GM21447 (cell line): Measurements from ENCODE around the gene ALDH16A1.
"Not testable (repeated sequence)": the region's sequence is repeated elsewhere in the genome, so short reads cannot be mapped to it uniquely, and the experiment has no call there.

ENCODE experiments used
- ATAC-seq: cut with Tn5 transposase; IDR thresholded peaks from one replicate; pipeline ENCODE4 v1.9.1; 2021; ENCODE audit not compliant: unreplicated experiment

The ALDH16A1 gene

GRCh38 chr19:49461656-49462055, 8.6 kb downstream of the ALDH16A1 start:
- no peak for ATAC-seq

DNA sequence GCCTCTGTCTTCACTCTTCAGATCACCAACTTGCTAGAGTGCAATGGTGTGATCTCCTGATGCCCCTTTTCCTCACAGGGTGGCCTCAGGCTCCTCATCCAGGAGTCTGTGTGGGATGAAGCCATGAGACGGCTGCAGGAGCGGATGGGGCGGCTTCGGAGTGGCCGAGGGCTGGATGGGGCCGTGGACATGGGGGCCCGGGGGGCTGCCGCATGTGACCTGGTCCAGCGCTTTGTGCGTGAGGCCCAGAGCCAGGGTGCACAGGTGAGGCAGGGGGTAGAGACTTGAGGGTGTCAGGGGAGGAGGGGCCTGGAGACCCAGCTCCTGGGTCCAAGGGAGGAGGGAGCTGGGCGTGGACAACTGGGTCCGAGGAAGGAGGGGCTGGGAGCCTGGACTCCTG, 9.5 kb downstream of the ALDH16A1 start:
- no peak for ATAC-seq

GRCh38 chr19:49463960-49464740, 11.1 kb downstream of the ALDH16A1 start:
- no peak for ATAC-seq

GRCh38 chr19:49465371-49465770, 12.3 kb downstream of the ALDH16A1 start:
- ATAC-seq = no peak

GRCh38 chr19:49468199-49468598, 15.2 kb downstream of the ALDH16A1 start:
- no peak for ATAC-seq

DNA sequence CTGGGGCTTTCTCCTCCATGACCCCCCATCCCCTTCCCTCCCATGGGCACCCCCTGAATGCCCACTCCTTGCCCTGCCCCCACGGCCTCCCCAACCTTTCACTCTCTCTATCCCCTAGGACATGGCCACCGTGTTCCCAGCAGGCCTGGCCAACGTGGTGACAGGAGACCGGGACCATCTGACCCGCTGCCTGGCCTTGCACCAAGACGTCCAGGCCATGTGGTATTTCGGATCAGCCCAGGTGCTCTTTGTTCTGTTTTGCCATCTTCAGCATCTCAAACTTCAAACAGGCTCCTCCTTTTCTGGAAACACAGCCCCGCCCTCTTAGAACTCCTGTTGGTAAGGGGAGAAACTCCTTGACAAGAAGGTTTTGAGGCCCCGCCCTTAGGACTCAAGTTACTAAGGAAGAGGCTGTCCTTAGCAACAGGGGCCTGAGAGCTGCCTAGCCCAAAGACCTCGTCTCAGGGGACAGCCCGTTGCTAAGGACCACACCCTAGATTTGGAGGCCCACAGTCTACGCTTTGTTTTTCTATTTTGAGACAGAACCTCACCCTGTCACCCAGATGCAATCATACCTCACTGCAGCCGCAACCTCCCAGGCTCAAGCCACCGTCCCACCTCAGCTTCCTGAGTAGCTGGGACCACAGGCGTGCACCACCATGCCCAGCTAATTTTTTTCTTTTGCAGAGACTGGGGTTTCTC, 15.9 kb downstream of the ALDH16A1 start:
- no peak for ATAC-seq

DNA sequence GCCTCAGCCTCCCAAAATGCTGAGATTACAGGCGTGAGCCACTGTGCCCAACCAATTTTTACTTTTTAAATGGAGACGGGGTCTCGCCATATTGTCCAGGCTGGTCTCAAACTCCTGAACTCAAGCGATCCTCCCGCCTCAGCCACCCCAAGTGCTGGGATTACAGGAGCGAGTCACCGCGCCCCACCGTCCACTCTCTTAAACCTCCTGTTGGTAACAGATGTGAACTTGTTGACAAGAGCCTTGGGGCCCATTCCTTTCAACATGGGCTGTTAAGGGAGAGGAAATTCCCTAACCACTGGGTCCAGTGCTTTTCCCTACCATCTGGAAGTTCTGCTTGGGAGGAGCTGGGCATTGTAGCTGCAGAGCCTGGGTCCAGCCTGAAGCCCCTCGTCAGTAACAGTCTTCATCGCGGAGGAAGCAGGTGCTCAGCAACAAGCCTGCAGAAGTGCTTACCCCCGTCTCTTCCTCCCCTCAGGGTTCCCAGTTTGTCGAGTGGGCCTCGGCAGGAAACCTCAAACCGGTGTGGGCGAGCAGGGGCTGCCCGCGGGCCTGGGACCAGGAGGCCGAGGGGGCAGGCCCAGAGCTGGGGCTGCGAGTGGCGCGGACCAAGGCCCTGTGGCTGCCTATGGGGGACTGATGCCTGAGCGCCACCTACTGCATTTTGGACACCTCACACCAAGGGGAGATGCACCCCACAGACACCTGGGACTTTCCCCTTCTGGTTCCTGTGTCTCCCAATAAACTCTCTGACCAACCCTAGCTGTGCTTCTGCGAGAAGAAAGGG, 17.0 kb downstream of the ALDH16A1 start:
- no peak for ATAC-seq

DNA sequence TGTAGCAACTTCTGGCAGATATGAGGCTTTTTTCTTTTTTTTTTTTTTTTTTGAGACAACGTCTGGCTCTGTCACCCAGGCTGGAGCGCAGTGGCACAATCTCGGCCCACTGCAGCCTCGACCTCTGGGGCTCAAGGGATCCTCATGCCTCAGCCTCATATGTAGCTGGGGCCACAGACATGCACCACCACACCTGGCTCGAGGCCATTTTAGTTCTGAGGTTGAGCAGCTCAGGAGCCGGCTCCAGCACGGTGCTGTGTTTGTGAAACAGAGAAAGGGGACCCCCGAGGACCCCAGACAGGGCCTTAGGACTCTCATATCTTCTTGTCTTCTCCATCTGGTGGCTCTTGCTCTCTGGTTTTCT, 17.6 kb downstream of the ALDH16A1 start:
- no peak for ATAC-seq

DNA sequence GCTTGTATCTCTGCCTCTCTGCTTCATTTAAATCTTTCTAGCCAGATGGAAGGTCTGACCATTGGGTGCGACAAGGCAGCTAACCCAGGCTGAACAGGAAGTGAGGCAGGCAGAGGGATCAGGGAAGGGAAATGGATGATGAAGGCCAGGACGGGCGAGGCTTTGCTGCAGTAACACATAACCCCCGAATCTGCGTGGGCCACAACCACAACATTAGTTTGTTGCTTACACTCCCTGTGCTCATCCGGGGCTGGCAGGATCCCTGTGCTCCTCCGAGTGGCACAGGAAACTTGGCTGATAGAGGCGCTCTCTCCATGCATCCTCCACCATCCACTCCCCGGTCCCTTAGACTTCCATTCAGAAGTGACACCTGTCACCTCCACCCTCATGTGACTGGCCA, 19.9 kb downstream of the ALDH16A1 start:
- no peak for ATAC-seq

DNA sequence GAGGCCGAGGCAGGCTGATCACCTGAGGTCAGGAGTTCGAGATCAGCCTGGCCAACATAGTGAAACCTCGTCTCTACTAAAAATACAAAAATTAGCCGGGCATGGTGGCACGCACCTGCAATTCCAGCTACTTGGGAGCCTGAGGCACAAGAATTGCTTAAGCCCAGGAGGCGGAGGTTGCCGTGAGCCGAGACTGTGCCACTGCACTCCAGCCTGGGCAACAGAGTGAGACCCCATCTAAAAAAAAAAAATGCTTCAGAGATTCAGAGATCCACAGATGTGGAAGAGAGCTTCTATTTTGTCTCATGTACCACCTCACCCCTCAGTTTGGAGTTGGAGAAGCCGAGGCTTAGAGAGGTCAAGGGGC, 20.5 kb downstream of the ALDH16A1 start:
- not testable (repeated sequence) for ATAC-seq

DNA sequence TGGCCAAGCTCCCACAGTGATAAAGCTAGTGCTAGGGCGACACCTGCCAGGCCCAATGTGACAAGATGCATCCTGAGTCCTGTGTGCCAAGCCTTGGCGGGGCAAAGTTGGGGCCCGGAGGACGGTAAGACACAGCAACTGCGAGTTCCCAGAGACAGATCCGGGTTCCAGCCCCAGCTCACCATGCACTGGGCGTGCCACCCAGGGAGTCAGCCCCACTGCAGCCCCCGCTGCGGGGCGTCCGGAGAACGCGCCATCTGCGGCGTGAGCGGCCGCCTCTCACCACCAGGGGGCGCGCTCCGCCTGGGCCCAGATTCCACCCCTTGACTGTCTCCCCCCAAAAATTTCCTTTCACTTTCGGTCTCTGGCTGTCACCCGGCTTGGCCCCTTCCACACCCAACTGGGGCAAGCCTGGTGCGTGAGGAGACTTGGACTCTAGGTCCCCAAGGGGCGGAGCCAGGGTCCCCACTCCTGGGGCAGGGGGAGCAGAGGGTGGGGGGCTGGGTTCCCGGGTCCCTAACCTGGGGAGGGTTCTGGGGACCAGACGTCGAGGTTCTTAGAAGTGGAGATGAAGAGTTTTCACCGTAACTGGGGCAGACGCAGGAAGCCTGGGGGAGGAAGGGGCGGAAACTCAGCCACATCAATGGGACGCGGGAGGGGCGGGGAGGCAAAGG, 21.0 kb downstream of the ALDH16A1 start, which contains the start of gene FLT3LG:
TSS of gene FLT3LG (plus strand) at position 348 of the 674 bp plus-strand sequence. CDS start 425 bp downstream, outside the sequence.
- peak; percentile 46 for ATAC-seq

DNA sequence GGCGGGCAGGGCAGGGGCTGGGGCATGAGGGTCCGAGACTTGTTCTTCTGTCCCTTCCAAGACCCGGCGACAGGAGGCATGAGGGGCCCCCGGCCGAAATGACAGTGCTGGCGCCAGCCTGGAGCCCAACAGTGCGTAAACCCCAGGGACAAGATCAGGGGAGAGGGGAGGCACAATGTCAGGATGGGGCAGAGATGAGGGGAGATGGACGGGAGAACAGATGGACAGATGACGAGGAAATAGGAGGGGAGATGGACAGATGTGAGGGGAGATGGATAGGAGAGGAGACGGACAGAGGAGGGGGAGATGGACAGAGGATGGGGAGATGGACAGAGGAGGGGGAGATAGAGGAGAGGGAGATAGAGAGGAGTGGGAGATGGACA, 21.5 kb downstream of the ALDH16A1 start:
- no peak for ATAC-seq

DNA sequence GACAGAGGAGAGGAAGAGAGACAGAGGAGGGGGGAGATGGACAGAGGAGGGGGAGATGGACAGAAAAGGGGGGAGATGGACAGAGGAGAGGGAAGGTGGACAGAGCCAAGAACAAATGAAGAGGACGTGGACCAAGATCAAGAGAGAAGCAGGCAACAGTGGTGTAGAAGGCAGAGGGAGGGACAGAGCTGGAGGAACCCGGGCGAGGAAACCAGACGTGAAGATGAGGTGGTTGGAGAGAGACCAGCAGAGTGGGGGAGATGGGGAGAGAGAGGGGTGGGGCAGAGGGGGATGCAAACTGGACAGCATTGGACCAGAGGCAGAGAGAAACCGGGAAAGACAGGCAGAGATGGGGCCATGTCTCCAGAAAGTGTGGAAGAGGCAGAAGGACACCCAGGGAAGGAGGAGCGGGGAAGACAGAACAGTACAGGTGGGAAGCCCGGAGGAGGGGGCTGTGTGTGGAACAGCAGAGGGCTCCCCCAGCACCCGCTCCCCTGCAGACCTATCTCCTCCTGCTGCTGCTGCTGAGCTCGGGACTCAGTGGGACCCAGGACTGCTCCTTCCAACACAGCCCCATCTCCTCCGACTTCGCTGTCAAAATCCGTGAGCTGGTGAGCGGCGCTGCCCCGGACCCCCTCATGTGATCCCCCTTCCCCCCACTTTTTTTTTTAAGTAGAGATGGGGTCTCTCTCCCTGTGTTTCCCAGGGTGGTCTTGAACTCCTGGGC, 22.3 kb downstream of the ALDH16A1 start:
- ATAC-seq = no peak

- no peak for ATAC-seq
These were observed 23.2 kb downstream of the ALDH16A1 start for GRCh38 chr19:49475995-49476880.

DNA sequence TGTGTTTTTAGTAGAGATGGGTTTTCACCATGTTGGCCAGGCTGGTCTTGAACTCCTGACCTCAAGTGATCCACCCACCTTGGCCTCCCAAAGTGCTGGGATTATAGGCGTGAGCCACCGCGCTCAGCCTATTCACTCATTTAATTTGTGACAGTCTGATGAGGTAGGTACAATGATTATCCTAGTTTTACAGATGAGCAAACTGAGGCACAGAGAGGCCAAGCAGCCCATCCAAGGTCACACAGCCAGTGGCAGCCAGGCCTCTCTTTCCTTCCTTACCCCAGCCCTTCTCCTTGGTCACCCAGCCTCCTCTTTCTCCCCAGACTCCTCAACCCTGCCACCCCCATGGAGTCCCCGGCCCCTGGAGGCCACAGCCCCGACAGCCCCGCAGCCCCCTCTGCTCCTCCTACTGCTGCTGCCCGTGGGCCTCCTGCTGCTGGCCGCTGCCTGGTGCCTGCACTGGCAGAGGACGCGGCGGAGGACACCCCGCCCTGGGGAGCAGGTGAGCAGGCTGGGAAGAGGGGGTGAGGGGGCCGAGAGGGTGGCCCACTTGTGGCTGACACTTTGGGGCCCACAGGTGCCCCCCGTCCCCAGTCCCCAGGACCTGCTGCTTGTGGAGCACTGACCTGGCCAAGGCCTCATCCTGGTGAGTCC, 27.1 kb downstream of the ALDH16A1 start:
- ATAC-seq = no peak

DNA sequence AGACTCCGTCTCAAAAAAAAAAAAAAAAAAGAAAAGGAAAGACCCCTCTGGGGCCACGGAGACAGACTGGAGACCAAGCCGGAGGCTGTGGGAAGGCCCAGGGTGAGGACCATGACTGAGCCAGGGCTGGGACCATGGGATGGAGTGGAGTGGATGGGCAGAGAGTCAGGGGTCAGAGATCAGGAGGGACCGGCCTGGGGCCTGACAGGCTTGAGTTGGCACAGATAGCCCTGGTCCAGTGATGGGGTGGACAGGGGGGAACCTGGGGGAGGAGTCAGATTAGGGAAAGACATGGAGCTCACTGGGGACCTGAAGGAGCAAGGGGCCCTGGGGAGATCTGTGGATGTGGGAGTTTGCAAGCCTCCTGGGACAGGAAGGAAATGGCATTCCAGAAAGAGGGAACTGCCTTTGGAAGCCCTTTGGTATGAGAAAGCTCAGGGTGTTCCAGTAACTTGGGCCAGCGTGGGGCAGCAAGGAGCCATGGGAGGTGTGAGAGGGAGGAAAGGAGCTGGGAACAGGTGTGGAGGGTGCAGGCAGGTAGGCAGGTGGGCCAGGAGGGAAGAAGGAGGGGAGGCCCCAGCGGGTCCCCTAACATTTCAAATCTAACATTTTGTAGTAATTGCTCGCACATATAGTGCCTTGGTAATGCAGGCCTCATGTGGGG, 28.1 kb downstream of the ALDH16A1 start:
- ATAC-seq = no peak

GRCh38 chr19:49486232-49486631, 33.2 kb downstream of the ALDH16A1 start:
- no peak for ATAC-seq

GRCh38 chr19:49486710-49487276, 33.8 kb downstream of the ALDH16A1 start:
- no peak for ATAC-seq
